Thyroid gland (tissue), 4 donors: Measurements from ENCODE around the gene CER1.

ENCODE experiments used
- POLR2A ChIP-seq, 2 donors: fragments of 450-650 bp; IDR thresholded peaks; one replicate each; pipeline ENCODE4 v1.6.1; 2017; ENCODE audit warnings: antibody characterized with exemption in 2 of 2, mild to moderate bottlenecking in 2 of 2, moderate library complexity in 1 of 2
- TF ChIP-seq, protein P1 (sequence below), 6 experiments: fragments of 200-600 bp in 3 of 6; fragments of 450-650 bp in 3 of 6; sonication (generic) in 3 of 6; IDR thresholded peaks; one replicate each; pipeline ENCODE4 v1.5.1; 2016 to 2019; ENCODE audit warnings: antibody characterized with exemption in 6 of 6, mild to moderate bottlenecking in 2 of 6, inconsistent platforms in 1 of 6, moderate library complexity in 1 of 6

DNA sequence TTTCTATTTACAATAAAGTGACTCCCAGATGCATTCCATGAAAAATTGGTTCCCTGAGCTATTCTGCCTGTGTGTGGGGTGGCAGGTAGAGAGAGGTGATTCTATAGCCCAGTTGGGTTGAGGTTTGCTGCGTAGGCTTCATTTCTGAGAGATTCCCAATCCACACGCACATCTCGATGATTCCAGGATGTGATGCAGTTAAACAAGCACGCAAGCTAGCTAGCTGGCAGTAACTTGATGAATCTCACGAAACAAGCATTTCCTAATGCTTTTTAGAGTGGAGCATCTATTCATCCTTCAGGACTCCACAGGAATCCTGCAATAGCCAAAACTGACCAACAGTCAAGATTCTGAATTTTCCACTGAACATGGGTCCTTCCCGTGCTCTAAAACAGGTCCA lies 43.8 kb upstream of the CER1 start:
- TF ChIP-seq POLR2A (IDR thresholded peaks at IDR 0.05): no peak
- TF ChIP-seq, protein P1, sequence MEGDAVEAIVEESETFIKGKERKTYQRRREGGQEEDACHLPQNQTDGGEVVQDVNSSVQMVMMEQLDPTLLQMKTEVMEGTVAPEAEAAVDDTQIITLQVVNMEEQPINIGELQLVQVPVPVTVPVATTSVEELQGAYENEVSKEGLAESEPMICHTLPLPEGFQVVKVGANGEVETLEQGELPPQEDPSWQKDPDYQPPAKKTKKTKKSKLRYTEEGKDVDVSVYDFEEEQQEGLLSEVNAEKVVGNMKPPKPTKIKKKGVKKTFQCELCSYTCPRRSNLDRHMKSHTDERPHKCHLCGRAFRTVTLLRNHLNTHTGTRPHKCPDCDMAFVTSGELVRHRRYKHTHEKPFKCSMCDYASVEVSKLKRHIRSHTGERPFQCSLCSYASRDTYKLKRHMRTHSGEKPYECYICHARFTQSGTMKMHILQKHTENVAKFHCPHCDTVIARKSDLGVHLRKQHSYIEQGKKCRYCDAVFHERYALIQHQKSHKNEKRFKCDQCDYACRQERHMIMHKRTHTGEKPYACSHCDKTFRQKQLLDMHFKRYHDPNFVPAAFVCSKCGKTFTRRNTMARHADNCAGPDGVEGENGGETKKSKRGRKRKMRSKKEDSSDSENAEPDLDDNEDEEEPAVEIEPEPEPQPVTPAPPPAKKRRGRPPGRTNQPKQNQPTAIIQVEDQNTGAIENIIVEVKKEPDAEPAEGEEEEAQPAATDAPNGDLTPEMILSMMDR (IDR thresholded peaks at IDR 0.05): no peak
